Measurements from ENCODE around the gene ZNF625.
A peak's percentile ranks its signal among the peaks of the same experiment; 100 is the strongest.

ZNF625 gene

DNA sequence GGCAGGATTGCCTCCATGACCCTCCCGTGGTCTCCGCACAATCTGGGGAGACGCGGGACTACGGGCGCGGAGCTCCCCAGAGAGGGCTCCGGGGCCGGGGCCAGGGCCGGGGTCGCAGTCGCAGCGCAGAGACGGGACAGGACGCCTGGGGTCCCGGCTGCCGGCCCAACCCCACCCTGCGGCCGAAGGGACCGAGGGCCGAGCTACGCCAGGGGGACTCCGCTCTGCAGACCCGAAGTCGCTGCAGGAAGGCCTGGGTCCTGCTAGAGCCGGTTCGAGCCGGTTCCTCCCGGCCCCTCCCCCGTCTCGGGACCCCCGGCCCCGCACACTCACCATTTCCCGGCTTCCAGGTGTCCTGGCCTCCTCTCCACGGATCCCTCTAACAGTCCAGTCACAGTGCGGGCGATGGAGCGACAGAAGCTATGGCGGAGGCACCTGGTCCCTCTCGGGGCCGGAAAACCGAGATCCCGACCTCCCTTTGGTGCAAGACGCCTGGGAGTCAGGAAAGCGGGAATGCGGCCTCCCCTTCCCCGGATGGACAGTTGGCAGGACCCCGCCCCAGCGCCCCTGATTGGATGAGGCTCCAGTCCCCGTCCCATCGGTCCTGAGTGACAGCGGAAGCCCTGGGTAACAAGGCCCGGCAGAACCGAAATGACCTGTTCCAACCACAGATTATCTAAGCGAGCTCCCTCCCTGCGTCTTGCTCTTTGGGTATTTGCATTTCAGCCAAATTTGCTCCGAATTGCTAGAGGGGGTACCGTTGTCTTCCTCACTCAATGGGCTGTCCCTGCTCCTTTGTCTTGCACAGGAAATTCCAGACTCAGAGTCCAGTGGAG lies at the start of gene ZNF625:
ZNF625 (minus strand) TSS at position 512 of the 836 bp plus-strand sequence; CDS start at position 336, 176 bp downstream.
- peak; percentile 92 for DNase-seq (ENCODE audit: low spot score)

DNA sequence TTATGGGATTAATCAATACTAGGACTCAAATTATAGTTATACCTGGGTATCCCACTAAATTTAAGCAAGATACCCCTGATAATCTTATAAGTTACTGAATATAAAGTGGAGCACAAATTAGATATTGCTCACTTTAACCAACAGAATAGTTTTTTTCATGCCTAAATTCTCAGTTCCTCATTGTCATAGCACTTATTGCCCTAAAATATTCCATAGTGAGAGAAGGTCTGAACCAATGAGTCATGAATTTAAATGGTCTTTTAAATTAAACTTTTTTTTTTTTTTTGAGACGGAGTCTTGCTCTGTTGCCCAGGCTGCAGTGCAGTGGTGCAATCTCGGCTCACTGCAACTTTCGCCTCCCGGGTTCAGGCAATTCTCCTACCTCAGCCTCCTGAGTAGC lies 48.8 kb upstream of the ZNF625 start:
- DNase-seq (ENCODE audit: low spot score), result no peak

DNA sequence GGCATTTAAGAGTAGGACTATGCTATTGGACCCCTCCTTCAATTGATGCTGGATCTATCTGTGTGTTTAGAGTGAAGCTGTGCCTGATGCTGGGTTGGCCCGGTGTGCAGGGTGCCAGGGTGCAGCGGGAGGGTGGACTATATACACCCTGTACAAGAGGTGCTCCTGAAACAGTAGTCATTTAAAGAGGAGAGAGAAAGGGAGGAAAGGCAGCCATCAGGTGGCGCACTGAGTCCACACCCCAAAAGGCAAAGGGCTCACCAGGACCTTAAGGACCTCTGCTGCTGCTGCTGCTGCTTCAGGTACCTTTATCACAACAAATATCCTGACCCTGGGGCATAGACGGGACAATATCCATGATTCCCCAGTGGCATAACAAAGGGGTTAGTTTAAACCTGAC lies 45.7 kb upstream of the ZNF625 start:
- DNase-seq (ENCODE audit: low spot score), result no peak

- DNase-seq (ENCODE audit: low spot score), result no peak
These were observed 43.4 kb upstream of the ZNF625 start for GRCh38 chr19:12199757-12200419.

- DNase-seq (ENCODE audit: low spot score), result no peak
These were observed 41.6 kb upstream of the ZNF625 start for GRCh38 chr19:12198136-12198535.

- peak; percentile 21 for DNase-seq (ENCODE audit: low spot score)
These were observed 38.5 kb upstream of the ZNF625 start for GRCh38 chr19:12194827-12195731.

- no peak for DNase-seq (ENCODE audit: low spot score)
These were observed 31.1 kb upstream of the ZNF625 start for GRCh38 chr19:12187625-12188024.

DNA sequence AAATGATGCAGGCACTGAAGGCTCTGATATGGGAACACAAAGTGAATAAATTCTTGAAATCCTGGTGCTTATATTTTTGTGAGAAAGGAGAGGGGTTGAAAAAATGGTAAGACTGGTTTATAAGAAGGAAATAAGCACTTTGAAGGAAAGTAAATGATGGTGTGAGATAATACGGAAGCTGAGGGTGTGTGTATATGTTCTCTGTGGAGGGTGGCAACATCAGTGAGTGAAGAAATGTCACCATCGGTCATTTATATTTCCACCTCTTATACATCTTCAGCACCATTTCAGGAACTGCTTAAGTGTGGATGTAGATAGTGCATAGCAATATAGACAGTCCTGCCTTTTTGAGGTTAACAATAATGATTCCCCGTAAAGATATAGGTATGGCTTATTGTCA lies 23.8 kb upstream of the ZNF625 start:
- DNase-seq (ENCODE audit: low spot score), result no peak

DNA sequence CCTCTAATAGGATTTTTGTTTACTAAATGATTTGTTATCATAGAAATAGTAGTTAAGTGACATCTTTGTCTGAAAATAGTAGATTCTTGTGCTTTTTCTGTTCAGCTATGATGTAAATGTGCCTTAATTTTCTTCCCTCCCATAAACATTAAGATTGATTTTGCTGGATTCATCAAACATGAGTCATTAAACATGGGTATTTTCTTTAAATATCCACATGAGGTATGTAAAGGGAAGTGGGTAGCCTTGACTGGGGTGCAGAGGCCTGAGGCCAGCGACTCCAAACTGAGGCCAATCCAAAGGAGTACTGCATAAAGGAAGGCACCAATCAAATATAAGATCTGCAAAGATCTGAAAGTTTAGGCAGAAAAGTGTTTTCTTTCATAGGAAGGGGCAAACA lies 10.1 kb upstream of the ZNF625 start:
- DNase-seq (ENCODE audit: low spot score), result no peak

GRCh38 chr19:12163826-12164225 lies 7.3 kb upstream of the ZNF625 start:
- peak; percentile 50 for DNase-seq (ENCODE audit: low spot score)

DNA sequence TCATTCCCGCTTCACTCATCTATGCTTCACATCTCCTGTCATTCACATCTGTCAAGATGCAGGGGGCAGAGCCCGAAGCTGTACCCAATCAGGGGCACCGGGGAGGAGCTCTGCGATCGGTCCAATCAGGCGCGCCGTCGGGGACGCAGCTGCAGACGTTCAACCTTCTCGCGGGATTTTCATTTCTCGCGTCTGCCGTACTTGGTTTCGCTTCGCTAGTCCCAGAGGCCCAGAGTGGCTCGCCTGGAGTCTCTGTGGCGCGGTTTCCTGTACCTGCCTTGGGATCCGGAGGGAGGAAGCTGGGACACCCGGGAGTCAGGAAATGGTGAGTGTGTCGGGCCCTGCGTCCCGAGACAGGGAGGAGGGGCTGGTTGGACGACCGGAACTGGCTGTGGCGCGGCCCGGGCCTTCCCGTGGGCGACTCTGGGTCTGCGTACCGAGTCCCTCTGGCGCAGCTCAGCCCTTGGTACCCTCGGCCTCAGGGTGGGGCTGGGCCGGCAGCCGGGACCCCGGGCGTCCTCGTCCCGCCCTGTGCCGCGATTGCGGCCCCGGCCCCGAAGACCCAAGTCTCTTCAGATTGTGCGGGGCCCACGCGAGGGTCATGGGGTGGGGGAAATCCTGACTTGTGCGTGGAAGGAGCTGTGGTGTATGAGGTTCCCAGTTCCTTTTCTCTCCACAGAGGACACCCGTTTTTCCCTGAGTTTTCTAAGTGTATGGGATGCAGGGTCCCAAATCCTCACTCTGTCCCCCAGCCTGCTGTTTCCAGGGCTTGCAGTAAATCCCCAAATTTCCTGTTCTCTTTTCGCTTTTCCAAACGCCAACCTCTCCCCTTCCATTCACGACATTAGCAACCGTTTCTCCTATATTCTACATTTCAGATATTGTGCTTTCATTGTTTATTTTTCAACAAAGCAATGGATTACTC lies 6.6 kb upstream of the ZNF625 start, which contains the start of gene ZNF136:
ZNF136 (plus strand) TSS at position 215 of the 925 bp plus-strand sequence; CDS start at position 323, 108 bp downstream.
- DNase-seq (ENCODE audit: low spot score), result peak; percentile 99

- no peak for DNase-seq (ENCODE audit: low spot score)
These were observed 6.0 kb upstream of the ZNF625 start for GRCh38 chr19:12162513-12162881.

GRCh38 chr19:12159773-12160414 lies 3.4 kb upstream of the ZNF625 start:
- DNase-seq (ENCODE audit: low spot score), result no peak

- no peak for DNase-seq (ENCODE audit: low spot score)
These were observed 1.1 kb downstream of the ZNF625 start for GRCh38 chr19:12155324-12155860.

GRCh38 chr19:12145348-12145747 lies 11.2 kb downstream of the ZNF625 start:
- DNase-seq (ENCODE audit: low spot score), result no peak

- no peak for DNase-seq (ENCODE audit: low spot score)
These were observed 15.2 kb downstream of the ZNF625 start for GRCh38 chr19:12141405-12141736.

DNA sequence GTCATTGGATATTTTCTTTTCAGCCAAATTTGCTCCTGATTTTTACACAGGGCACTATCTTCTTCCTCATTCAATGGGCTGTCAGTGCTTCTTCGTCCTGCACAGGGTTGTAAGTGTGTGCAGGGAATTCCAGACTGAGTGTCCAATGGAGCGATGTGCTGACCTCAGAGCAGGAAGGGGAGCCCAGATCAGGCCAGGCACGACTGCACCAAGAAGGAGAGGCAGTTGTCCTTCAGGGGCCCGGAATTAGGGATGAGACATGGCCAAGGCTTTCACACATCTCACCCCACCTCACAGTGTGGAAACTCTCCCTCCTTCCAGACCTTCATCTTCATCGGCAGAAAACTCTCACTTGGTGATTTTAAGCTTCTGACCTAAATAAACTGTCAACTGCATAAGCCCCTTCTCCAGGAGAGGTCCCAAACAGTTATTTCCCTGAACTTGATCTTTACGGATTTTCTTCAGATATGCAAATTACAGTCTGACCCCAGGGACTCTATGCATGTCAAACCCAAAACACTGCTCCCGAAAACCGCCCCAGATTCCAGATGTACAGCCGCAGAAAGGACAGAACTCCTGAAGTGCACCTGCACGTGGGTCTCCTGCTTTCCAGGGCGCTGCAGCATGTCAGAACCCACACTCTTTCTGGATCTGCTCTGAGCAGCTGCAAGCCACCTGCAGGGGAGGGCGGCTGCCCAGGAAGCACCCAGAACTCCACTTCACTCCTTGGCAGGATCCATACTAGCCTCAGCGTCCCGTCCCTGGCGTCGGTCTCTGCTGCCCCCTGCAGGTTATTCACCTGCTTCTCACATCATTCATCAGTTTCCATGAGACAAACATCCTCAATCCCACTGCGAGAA lies 15.8 kb downstream of the ZNF625 start:
- peak; percentile 91 for DNase-seq (ENCODE audit: low spot score)

DNA sequence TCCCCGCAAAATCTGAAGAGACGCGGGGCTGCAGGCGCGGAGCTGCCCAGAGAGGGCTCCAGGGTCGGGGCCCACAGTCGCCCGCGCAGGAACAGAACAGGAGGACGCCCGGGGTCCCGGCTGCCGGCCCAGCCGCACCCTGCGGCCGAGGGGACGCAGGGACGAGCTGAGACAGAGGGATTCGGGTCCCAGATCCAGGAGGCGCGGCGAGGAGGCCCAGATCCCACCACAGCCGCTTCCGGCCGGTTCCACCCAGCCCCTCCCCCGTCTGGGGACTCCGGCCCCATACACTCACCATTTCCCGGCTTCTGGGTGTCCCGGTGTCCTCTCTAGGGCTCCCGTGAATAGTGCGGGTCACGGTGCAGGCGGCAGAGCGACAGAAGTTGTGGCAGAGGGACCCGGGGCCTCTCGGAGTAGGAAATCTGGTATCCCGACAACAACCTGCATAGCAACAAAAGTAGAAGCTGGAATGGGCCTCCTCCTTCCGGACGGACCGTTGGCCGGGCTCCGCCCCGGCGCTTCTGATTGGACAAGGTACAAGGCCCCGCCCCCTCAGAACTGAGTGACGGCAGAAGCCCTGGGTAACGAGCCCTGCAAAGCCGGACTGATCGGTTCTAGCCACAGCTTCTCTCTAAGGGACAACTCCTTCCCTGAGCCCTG lies 16.5 kb downstream of the ZNF625 start, which contains the start of gene ZNF20:
ZNF20 (minus strand) TSS at position 466 of the 660 bp plus-strand sequence; CDS start at position 298, 168 bp downstream.
- DNase-seq (ENCODE audit: low spot score), result peak; percentile 97

DNA sequence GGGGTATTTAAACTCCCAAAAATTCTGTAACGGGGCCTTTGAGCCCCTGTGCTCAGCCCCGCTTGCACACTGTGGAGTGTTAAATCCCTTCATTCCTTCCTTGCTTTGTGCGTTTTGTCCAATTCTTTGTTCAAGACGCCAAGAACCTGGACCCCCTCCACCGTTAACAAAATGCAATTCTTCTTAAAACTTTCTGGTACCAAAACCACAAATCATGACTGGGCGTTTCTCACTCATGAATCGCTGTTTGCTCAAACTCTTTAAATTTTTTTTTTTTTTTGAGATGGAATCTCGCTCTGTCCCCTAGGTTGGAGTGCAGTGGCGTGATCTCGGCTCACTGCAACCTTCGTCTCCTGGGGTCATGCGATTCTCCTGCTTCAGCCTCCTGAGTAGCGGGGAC lies 17.3 kb downstream of the ZNF625 start:
- no peak for DNase-seq (ENCODE audit: low spot score)

Data from AG08395 (cell line).